AG10803 (cell line): ENCODE measurements around the gene SRGAP3.

Experiments
- DNase-seq: peaks from one replicate; pipeline ENCODE4 v3.0.0; 2010; ENCODE audit warnings: low read depth
- H3K4me3 ChIP-seq: 2 replicates; pipeline ENCODE4 v1.5.1; 2011; ENCODE audit warnings: mild to moderate bottlenecking, low read length, control low read depth
- TF ChIP-seq, protein P1 (sequence below): conservative IDR thresholded peaks from 2 replicates; pipeline ENCODE4 v1.5.1; 2011; ENCODE audit warnings: mild to moderate bottlenecking, low read length, control low read depth, inconsistent platforms

The SRGAP3 gene

DNA sequence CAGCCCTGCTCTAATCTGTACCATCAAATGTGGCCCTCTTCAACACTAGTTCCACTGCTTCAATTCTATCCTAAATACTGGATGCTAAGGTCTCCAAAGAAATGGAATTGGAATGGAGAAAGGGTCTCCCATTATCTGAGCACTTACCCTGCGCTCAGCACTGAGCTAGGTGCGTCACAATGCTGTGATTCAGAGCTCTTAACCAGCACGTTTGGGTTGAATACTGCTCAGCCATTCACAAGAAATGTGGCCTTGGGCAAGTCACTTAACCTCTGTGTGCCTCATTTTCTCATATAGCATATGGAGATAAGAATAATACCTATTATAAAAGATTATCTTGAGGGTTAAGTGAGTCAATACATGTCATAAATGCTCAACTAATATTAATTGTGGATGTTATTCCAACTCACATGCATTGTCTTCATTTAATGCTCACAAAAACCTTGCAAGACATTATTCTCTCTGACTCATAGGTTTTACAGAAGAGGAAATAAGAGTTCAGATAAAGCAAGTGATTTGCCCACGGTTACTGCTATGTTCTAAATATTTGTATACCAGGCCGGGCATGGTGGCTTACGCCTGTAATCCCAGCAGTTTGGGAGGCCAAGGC, 27.4 kb upstream of the SRGAP3 start:
- TF ChIP-seq, protein P1, sequence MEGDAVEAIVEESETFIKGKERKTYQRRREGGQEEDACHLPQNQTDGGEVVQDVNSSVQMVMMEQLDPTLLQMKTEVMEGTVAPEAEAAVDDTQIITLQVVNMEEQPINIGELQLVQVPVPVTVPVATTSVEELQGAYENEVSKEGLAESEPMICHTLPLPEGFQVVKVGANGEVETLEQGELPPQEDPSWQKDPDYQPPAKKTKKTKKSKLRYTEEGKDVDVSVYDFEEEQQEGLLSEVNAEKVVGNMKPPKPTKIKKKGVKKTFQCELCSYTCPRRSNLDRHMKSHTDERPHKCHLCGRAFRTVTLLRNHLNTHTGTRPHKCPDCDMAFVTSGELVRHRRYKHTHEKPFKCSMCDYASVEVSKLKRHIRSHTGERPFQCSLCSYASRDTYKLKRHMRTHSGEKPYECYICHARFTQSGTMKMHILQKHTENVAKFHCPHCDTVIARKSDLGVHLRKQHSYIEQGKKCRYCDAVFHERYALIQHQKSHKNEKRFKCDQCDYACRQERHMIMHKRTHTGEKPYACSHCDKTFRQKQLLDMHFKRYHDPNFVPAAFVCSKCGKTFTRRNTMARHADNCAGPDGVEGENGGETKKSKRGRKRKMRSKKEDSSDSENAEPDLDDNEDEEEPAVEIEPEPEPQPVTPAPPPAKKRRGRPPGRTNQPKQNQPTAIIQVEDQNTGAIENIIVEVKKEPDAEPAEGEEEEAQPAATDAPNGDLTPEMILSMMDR = no peak
- no peak for DNase-seq
- no peak overlapping the region for H3K4me3 ChIP-seq

DNA sequence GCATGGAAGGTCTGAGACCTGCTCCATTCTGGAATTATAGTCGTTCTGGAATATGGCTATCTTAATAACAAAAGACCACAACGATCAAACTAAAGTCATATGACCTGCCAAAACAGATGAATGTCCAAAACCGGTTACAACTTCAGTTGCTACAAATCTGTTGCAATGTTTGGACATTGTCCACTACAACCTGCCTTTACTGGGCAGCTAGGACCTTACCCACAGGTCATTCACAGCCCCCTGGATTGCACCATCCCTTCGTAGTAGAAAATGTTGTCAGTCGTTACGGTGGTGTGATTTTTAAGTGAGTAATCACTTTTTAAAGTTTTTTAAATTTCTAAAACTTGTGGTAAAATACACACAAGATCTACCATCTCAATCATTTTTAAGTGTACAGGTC, 22.5 kb upstream of the SRGAP3 start:
- no peak for DNase-seq
- TF ChIP-seq, protein P1 = no peak
- no peak overlapping the region for H3K4me3 ChIP-seq

DNA sequence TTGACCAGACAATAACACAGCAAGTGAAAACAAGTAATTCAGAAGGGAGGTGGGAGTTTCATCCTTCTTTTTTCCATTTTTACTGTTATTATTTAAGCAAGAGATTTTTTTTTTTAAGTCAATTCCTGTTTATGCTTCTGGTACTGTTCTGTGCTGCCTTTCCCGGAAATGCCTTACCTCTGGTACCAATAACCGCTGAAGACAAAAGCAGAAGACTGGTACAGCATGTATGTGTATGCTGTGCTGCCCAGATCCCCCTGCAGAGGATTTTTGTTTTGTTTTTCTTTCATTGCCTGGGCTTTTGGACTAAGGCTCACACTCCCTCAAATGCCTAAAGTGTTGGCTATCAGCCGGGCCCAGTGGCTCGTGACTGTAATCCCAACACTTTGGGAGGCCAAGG, 21.3 kb upstream of the SRGAP3 start:
- no peak for DNase-seq
- TF ChIP-seq, protein P1 = no peak
- no peak overlapping the region for H3K4me3 ChIP-seq

DNA sequence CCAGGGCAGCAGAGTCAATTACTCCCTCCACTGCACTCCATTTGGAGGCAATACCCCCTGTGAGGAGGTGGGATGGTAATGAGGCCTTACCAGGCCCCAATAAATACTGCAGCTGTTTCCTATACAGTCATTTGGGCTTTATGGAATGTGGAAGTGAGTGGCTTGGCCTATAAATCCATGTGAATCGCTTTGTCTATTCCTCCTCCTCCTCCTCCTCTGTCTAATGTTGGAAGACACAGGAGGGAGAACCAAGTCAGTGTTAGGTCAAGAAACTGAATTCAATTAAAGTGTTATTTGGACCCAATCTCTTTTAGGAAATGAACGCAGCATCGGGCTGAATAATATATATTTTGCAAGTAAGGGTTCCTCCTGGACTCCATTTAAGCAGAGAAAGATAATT, 17.3 kb upstream of the SRGAP3 start:
- TF ChIP-seq, protein P1 = no peak
- H3K4me3 ChIP-seq = no peak overlapping the region
- DNase-seq = no peak

DNA sequence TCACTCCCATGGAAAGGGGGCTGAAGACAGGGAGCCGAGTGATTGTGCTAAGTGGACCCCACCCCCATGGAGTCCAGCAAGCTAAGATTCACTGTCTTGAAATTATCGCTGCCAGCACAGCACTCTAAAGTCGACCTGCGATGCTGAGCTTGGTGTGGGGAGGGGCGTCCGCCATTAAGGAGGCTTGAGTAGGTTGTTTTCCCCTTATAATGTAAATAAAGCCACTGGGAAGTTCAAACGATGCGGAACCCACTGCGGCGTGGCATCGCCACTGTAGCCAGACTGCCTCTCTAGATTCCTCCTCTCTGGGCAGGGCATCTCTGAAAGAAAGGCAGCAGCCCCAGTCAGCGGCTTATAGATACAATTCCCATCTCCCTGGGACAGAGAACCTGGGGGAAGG, 10.9 kb upstream of the SRGAP3 start:
- no peak overlapping the region for H3K4me3 ChIP-seq
- TF ChIP-seq, protein P1 = no peak
- DNase-seq = no peak

DNA sequence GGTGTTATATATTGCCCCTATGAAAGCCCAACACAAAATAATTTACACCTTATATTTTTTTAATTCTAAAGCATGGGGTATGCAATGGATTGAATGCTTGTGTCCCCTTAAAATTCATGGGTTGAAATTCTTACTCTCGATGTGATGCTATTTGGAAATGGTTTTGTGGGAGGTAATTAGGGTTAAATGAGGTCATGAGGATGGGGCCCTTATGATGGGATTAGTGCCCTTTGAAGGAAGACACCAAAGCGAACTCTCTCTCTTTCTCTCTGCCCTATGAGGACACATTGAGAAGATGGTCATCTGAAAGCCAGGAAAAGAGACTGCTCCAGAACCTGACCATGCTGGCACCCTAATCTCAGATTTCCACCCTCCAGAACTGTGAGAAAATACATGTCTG, 7.6 kb upstream of the SRGAP3 start:
- no peak overlapping the region for H3K4me3 ChIP-seq
- TF ChIP-seq, protein P1 = no peak
- DNase-seq = no peak

DNA sequence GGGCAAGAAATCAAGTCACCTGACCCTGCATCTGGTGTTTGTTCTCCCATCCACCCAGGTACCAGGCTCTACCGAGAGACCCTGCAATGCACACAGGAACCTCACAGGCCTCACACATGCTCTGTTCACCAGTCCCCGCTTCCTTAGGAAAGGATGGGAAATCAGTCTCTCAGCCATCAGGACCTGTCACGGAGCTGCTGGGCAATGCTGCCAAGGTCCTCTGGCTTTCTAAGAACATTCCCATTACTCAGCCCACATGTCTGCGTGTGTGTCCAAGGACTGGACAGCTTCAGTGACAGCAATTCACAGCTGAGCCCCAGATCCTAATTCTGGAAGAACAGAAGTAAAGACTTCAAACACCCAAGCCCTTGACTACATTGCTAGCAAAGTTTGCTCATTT, 6.5 kb upstream of the SRGAP3 start:
- DNase-seq = no peak
- H3K4me3 ChIP-seq = no peak overlapping the region
- TF ChIP-seq, protein P1 = no peak
